HG02973 (cell line): Measurements from ENCODE around the gene CCDC68.

Experiments used
- ATAC-seq: cut with Tn5 transposase; IDR thresholded peaks from one replicate; pipeline ENCODE4 v1.9.1; 2021; ENCODE audit warnings: moderate library complexity; ENCODE audit not compliant: unreplicated experiment

The CCDC68 gene

DNA sequence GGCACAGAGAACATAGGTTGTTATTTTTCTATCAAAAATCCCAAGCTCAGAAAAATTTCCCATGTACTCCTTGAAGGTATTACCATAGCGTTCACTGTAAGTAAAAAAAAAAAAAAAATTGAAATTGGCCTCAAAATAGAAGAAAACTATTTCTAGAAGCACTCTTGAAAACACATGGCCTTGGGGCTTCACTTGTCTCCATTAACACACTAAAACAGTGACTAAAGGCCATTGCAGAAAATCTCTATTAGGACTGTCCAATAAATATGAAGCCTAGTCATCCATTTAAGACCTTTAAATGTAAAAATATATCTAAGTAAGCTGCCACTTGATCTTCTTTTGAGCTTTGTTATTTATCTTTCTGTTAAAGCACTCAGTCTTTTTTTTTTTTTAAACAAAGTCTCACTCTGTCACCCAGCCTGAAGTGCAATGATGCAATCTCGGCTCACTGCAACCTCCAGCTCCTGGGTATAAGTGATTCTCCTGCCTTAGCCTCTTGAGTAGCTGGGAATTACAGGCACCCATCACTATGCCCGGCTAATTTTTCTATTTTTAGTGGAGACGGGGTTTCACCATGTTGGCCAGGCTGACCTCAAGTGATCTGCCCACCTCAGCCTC is 35.8 kb downstream of the CCDC68 start:
- ATAC-seq: no peak

DNA sequence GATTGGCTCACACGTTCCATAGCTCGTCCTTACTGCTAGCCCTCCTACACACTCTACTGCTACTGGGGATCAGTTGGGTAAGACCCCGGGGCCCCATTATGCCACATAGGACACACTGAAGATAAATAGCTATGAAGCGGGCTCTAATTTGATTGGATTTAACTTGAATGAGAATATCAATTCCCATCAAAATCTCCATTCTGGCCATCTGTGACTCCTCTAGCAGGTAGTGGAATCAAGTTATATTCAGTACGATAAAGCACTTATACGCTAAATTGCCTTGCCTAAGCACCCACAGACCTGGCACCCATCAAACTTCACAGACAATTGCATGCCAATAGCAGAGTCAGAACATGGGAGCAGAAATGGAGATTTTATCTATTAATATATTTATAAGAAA is 39.8 kb downstream of the CCDC68 start:
- ATAC-seq: no peak

DNA sequence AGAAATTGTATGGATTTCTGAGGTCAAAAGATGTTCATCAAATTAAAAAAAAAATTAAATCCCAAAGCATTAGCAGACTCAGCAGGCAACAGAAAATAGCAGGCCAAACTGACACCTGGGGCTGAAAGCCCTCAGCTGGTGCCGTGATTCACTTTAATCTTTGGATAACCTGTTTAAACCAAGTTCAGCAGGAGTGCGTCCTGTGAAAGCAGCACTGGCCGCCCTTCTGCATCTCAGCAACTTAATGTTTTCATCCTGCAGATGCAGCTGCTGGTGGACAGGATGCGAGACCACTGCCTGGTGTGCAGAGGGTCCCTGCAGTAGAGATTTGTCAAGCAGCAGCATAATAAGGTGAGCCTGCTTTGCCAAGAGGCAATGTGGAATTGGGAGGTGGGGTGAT is 41.2 kb downstream of the CCDC68 start:
- ATAC-seq: no peak

GRCh38 chr18:54916507-54916906 is 42.8 kb downstream of the CCDC68 start:
- no peak for ATAC-seq

GRCh38 chr18:54914816-54915215 is 44.4 kb downstream of the CCDC68 start:
- no peak for ATAC-seq

GRCh38 chr18:54911551-54911950 is 47.7 kb downstream of the CCDC68 start:
- no peak for ATAC-seq

DNA sequence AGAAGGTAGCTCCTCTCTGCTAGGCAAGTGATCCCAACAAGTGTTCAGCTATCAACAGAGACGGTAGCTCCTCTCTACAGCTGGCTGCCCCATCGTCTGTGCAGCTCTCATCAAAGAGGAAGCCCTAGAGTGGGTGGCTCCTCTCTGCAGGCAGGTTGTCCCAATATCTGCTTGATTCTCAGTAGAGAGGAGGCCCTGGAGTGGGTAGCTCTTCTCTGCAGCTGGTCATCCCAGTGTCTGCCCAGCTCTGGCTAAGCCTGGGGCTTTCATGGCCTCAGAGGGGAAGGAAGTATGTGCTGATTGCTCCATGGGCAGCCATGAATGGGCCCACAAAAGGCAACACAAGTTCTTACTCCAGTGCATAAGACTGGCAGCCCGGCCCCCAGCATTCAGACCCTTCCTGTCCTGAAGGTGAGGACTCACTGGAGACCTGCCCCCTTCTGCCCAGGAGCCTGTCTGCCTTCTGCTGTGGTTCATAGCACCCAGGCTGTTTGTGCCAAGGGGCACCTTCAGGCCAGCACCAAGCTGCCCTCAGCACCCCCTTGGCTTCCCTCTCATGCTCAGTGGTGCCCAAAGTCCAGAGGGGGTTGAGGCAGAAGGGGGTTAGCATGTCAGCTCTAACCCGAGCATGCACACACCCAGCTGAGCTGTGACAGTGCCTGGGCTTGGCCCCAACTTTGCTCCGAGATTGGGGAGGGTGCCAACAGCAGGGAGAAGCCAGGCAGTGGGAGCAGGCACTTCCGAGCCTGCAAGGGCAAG is 48.9 kb downstream of the CCDC68 start:
- ATAC-seq: no peak

- ATAC-seq: no peak
These were observed 49.7 kb downstream of the CCDC68 start for GRCh38 chr18:54909538-54909937.

GRCh38 chr18:54906331-54907185 is 52.7 kb downstream of the CCDC68 start:
- no peak for ATAC-seq

GRCh38 chr18:54905629-54906028 is 53.6 kb downstream of the CCDC68 start:
- no peak for ATAC-seq

DNA sequence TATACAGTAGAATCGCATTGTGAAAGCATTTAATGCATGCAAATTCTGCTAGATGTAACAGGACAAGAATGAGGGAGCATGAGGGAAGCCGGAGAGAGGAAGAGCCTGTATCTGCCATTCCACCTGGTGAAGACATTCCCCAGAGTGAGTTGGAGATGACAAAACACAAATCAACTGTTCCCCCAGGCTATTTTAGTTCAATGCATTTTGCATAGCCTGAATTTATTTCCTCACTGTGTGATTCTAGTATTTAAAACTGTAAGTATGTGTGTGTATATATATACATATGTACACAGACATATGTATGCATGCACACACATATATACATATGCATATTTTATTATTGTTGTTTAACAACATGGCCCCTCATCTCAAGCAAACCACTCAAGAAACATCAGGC is 54.7 kb downstream of the CCDC68 start:
- no peak for ATAC-seq

DNA sequence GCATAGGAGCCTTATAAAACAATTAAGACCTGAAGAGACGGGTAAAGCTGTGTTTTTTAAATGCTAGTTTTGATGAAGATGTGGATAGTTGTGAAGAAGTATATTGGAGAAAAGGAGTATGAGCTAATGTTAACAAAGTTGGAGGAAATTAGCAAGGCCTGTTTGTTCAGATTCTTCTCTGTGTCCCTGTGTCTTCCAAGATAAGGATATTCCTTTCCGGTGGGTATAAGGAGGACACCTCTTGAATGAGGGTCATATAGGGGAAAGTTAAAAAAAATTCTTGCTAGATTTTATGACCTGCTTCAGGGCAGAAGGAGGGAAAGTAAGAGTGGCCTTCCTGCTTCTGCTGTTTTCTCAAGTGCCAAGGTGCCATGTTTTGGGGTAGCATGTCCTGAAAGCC is 59.0 kb downstream of the CCDC68 start:
- ATAC-seq: no peak

DNA sequence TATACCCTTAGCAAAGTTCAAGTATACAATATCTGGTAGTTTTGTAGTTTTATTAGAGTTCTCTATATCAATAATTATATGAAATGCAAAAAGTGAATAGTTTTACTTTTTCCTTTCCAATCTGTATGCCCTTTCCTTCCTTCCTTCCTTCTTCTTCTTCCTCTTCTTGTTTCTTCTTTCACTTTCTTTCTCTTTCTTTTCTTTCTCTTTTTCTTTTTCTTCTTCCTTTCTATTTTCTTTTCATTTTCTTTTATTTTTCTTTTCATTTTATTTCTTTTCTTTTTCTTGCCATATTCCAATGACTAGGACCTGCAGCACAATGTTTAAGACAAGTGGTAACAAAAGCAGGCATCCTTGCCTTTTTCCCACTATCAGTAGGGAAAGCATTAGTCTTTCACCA is 59.8 kb downstream of the CCDC68 start:
- no peak for ATAC-seq

DNA sequence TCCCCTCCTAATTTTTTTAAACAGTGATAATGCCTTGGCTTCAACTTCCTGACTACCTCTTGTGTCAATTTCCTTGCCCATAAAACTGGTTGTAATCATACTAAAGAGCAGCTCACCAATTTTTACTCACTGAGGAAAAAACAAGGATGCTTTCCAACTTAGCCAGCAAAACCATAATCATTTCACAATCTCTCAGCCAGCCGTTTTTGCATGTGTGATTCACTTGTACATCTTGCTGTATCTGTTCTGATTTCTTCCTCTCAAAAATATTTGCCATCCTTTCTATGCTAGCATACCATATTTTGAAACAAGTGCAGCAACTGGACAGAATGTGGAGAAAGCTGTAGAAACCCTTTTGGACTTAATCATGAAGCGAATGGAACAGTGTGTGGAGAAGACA is 70.3 kb downstream of the CCDC68 start:
- no peak for ATAC-seq

- no peak for ATAC-seq
These were observed 70.9 kb downstream of the CCDC68 start for GRCh38 chr18:54888378-54888777.

DNA sequence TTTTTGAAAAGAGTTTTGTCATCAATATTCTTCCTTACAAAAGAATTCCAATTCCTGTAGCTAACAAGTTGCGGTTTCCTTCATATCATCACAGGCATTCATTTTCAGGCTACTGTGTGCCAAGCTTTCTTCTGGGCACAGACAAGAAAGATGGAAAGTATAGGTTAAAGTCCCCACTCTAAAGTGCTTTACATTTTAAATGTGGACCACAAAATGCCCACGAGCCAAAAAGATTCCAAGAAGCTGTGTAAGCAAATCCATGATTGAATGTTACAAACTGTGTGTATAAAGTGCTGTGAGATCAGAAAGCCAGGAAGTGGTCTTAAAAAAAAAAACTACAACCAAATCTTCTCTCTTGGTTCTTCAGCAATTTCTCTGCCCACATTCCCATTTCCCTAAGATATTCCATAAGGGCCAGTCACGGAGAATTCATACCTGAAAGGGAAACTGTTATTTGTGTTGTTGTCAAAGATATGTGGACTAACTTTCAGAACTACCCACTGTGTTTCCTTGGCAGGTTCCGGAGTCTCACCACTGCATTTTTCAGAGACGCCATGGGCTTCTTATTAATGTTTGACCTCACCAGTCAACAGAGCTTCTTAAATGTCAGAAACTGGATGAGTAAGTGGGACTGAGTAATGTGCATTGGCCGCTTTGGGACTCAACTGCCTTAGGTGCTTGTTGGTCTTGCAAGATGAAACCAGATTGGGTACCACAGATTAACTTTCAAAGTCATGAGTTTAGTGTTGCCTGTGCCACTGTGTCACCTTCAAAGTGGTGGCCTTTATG is 75.3 kb downstream of the CCDC68 start:
- no peak for ATAC-seq

GRCh38 chr18:54882318-54882717 is 76.9 kb downstream of the CCDC68 start:
- no peak for ATAC-seq

DNA sequence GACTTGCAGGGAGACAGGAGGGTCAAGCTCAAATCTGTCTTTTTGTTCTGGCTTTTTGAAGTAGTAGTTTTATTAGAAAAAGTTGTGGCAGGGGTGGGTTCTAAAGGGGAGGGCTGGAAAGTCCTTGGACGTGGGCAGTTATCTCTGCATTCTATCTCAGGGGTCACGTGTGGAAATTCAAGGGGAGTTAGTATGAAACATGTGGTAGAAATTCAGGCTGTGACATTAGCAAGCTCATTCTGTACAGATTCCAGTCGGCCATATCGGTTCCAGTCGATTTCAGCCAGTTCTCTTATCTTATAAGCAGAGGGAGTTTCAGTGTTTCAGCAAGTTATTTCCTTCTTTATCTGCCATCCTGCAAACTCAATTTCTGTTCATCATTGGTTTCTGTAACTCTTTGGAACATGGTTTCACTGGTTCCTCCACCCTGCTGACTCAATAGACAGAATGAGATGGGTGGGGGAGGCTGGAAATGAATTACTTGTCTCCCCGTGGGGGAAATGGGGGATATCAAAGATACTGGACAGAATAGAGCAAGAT is 78.0 kb downstream of the CCDC68 start:
- ATAC-seq: no peak

DNA sequence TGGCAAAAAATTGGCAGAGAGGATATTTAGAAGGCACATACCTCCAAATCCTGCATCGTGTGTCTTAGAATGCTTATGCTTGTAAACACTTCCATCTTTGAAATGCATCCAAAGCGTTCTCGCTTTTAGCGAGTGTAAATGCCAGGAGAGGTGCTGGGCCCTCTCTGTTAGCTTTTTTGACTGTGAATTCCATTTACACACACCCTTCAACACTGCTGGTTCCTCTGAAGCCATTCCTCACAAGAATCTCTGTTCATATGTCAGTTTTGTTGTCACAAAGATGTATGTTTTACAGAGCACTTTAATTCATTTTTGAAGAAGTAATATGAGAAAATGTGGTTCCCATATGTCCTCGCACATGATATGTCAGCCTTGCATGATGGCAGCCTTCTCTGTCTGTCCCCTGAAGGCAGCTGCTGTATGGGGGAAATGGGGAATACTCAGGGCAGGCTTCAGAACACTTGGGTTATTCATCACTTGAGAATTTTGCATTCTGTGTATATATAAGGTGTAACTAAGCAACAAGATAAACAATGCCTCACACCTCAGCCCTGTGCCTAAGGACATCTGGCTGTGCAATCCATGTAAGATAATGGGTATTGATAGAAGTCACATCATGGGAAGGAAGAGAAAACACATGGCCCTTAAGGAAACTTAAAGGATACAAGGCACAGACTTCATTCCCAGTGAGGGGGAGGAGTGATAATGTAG is 78.7 kb downstream of the CCDC68 start:
- ATAC-seq: no peak

DNA sequence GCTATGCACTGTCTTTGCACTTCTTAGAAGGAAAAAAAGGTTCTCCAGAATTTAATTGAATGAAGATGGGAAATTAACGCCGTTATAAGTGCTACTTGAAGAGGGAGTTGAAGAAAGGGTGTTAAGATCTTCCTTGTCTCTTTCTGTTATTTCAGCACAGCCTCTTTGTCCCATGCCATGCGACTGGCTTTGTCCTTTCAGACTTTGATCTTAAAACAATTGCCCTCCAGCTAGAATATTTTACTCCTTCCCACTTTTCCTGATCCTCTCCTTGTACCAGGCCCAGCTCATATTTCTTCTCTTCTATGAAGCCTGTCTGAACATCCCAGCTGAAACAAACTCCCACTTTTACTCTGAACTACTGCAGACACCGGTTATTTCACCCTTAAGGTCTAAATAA is 79.6 kb downstream of the CCDC68 start:
- no peak for ATAC-seq
